Stomach (tissue), 19 donors: ENCODE results near the gene NEMF. TPM values are rescaled to one million over a fixed set of nuclear protein-coding genes. Genes with fewer than 3 reads are reported as not detected.

Experiments used
- DNase-seq, 2 donors: peaks; one replicate each; pipeline versions ENCODE4 v3.0.0 to v3.0.0-alpha.2; 2013 to 2019
- H3K27ac ChIP-seq, 5 donors: fragments of 200-600 bp in 4 of 5; sonication (generic) in 4 of 5; one replicate each; pipeline ENCODE4 v1.5.1; 2013 to 2019; ENCODE audit warnings: mild to moderate bottlenecking in 1 of 5, moderate library complexity in 1 of 5
- H3K27me3 ChIP-seq, 3 donors: fragments of 200-600 bp; sonication (generic); one replicate each; pipeline ENCODE4 v1.5.1; 2017 to 2019; ENCODE audit warnings: mixed run types in 1 of 3
- H3K36me3 ChIP-seq, 4 donors: fragments of 200-600 bp; sonication (generic); 1 replicate in 3 of 4; 2 replicates in 1 of 4; pipeline ENCODE4 v1.5.1; 2016 to 2019
- H3K4me1 ChIP-seq, 4 donors: fragments of 200-600 bp; sonication (generic); one replicate each; pipeline ENCODE4 v1.5.1; 2016 to 2019
- H3K4me3 ChIP-seq, 4 donors: fragments of 200-600 bp; sonication (generic) in 3 of 4; one replicate each; pipeline ENCODE4 v1.5.1; 2016 to 2019; ENCODE audit warnings: mild to moderate bottlenecking in 1 of 4
- H3K9me3 ChIP-seq, 4 donors: fragments of 200-600 bp; sonication (generic); one replicate each; pipeline ENCODE4 v1.5.1; 2016 to 2019
- EP300 ChIP-seq: sonication (generic); formaldehyde crosslinking; IDR thresholded peaks from one replicate; pipeline ENCODE4 v1.6.1; 2017; ENCODE audit warnings: antibody characterized with exemption
- POLR2A ChIP-seq, 4 donors: fragments of 450-650 bp; IDR thresholded peaks; one replicate each; pipeline ENCODE4 v1.6.1; 2016; ENCODE audit warnings: antibody characterized with exemption in 4 of 4, control low read depth in 2 of 4, mild to moderate bottlenecking in 1 of 4, moderate library complexity in 1 of 4
- POLR2AphosphoS5 ChIP-seq, 3 donors: sonication (generic); formaldehyde crosslinking; IDR thresholded peaks; one replicate each; pipeline ENCODE4 v1.6.1; 2016; ENCODE audit warnings: antibody characterized with exemption in 3 of 3
- WGBS, 5 donors: extraction: QIAGEN DNeasy Blood & Tissue Kit in 3 of 5; methylation state at CpG; one replicate each; pipeline versions ENCODE4 v1.1.5 to v1.1.7; 2013 to 2018; 5-methylcytosine and 5-hydroxymethylcytosine counted together
- intact Hi-C: fragments of 100-400 bp; cut with DNase I; formaldehyde crosslinking; loops from one replicate; pipeline ENCODE4 v1.15.1; 2023; ENCODE audit warnings: low total_unique reads
- long read RNA-seq, 10 donors: transcript quantifications; one replicate each; lab custom pipeline, GENCODE V29; 2026
- polyA plus RNA-seq, 3 donors: library from polyadenylated mRNA; stranded (reverse); fragments of 200-250 nt; gene quantifications; one replicate each; pipeline ENCODE4 v1.2.3, GENCODE V29; 2013
- total RNA-seq, 5 donors: library from RNA; depleted of rRNA; stranded (reverse); fragments of >200 nt; gene quantifications; one replicate each; pipeline versions ENCODE4 v1.1.0 to v1.2.3, GENCODE V29; 2014 to 2016
- TF ChIP-seq, protein P1 (sequence below), 7 experiments: fragments of 450-650 bp in 4 of 7; fragments of 200-600 bp in 3 of 7; sonication (generic) in 3 of 7; IDR thresholded peaks; one replicate each; pipeline ENCODE4 v1.5.1; 2016 to 2019; ENCODE audit warnings: antibody characterized with exemption in 7 of 7, control low read depth in 2 of 7, mild to moderate bottlenecking in 1 of 7
- donor health status: healthy with polysubstance abuse.
- donor health status: Bipolar disorder and iron deficiency.
- donor health status: healthy.

The NEMF gene
- total RNA-seq (100 to 1,000 TPM in 4 of 5 donors, 10 to 100 TPM in 1; 35.7 to 478 (median 107) TPM), polyA plus RNA-seq (10 to 100 TPM; 14.8 to 30.2 (median 22.9) TPM)
- long read RNA-seq, donor 1, partial matches to known transcripts, result 12 of 28 reads
- long read RNA-seq, donor 1, other reads (novel, unspliced or antisense), result 16 of 28 reads
- long read RNA-seq, donor 2, full-length matches to known transcripts, result 4 of 12 reads
- long read RNA-seq, donor 2, partial matches to known transcripts, result 8 of 12 reads
- long read RNA-seq, donor 2, other reads (novel, unspliced or antisense), result 0 of 12 reads
- long read RNA-seq, donor 3, partial matches to known transcripts, result 6 of 7 reads
- long read RNA-seq, donor 3, other reads (novel, unspliced or antisense), result 0 of 7 reads
- long read RNA-seq, donor 4, result 0 reads
- long read RNA-seq, donor 5, partial matches to known transcripts, result 38 of 75 reads
- long read RNA-seq, donor 5, other reads (novel, unspliced or antisense), result 34 of 75 reads
- long read RNA-seq, donor 6, full-length matches to known transcripts, result 13 of 268 reads
- long read RNA-seq, donor 6, partial matches to known transcripts, result 132 of 268 reads
- long read RNA-seq, donor 6, other reads (novel, unspliced or antisense), result 123 of 268 reads
- long read RNA-seq, donor 7, partial matches to known transcripts, result 70 of 109 reads
- long read RNA-seq, donor 7, other reads (novel, unspliced or antisense), result 36 of 109 reads
- long read RNA-seq, donor 8, full-length matches to known transcripts, result 2 of 92 reads
- long read RNA-seq, donor 8, partial matches to known transcripts, result 46 of 92 reads
- long read RNA-seq, donor 8, other reads (novel, unspliced or antisense), result 44 of 92 reads
- long read RNA-seq, donor 9, partial matches to known transcripts, result 15 of 15 reads
- long read RNA-seq, donor 9, other reads (novel, unspliced or antisense), result 0 of 15 reads
- long read RNA-seq, donor 10, result 0 reads

DNA sequence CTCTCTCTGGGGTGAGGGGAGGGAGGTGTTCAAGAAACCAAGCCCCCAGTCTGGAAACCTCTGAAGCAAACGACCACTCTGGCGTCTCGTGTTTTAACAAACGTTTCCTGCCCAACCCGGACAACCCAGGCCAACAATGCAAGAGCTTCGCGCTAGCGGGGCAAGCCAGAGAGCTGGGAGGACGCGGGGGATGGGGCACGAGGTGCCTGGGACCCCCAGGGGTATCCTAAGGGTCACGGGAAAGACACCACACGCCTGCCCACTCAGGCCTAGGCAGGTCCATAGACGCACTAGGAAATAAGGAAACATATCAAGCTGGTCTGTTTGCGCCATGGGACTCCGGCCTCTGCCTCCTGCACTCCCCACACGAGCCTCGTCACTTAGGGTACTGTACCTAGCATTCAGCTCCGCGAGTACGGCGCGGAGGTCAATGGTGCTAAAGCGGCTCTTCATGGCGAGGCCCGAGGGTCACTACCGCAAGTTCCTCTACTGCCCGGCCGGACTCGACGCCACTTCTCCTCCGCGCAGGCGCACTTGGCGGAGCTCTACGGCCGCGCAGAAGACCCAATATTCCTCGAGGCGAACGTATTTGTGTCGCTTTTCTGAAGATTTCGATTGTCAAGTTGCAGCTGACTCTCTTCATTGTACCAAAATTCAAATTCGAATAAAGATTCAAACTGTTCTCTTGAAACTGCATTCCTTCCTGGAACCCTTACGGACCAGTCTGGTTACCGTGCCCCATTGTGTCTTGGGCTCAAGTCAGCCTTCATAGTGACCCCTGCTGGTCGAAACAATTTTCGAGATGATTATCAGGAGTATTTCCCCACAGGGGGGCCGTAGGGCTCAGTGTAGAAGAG is at the start of gene NEMF:
TSS of gene NEMF (minus strand) at position 488 of the 857 bp plus-strand sequence. CDS start at position 453, 35 bp downstream.
- intact Hi-C loops, result loop anchor here (10.0 kb wide), 1 partner anchor 252 kb away; no protein-coding TSS in a partner anchor
- WGBS, 5 donors, result 0 to 1% (median 0%) methylated on average over 34 to 49 of the region's 49 CpGs
- no peak for TF ChIP-seq EP300
- TF ChIP-seq POLR2AphosphoS5 (IDR thresholded peaks at IDR 0.05), result peak; percentile 18 to 93 (median 92)
- peak in 2 of 4 donors; percentile 41 to 64 for TF ChIP-seq POLR2A (IDR thresholded peaks at IDR 0.05)
- TF ChIP-seq, protein P1, sequence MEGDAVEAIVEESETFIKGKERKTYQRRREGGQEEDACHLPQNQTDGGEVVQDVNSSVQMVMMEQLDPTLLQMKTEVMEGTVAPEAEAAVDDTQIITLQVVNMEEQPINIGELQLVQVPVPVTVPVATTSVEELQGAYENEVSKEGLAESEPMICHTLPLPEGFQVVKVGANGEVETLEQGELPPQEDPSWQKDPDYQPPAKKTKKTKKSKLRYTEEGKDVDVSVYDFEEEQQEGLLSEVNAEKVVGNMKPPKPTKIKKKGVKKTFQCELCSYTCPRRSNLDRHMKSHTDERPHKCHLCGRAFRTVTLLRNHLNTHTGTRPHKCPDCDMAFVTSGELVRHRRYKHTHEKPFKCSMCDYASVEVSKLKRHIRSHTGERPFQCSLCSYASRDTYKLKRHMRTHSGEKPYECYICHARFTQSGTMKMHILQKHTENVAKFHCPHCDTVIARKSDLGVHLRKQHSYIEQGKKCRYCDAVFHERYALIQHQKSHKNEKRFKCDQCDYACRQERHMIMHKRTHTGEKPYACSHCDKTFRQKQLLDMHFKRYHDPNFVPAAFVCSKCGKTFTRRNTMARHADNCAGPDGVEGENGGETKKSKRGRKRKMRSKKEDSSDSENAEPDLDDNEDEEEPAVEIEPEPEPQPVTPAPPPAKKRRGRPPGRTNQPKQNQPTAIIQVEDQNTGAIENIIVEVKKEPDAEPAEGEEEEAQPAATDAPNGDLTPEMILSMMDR (IDR thresholded peaks at IDR 0.05), result peak in 5 of 7 experiments; percentile 28 to 85 (median 72)

DNA sequence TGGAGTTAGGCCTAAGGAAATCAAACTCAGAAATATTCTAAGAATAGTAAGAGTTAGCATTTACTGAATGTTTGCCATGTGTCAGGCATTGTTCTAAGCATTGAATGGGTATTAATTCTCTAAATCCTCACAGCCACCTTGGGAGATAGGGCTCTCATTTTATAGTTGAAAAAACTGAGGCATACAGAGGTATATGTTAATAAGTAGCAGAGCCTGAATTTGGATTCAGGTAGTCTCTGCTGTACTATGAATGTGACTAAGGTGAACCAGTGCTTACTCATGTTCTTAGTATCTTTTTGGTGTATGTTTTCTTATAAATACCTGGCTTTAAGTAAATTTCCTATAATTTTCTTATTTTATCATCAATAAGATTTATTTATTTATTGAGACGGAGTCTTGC is 48.4 kb upstream of the NEMF start:
- no peak for DNase-seq
- H3K9me3 ChIP-seq, result no peaks in the 10 kb centered on the region
- no peaks in the 10 kb centered on the region for H3K27me3 ChIP-seq
- 81 to 100% (median 90%) methylated on average over 1 of the region's 1 CpG for whole genome bisulfite sequencing, 5 donors
- H3K4me3 ChIP-seq, result no peak overlapping the region
- TF ChIP-seq EP300, result no peak
- TF ChIP-seq POLR2AphosphoS5 (IDR thresholded peaks at IDR 0.05), result no peak
- TF ChIP-seq, protein P1 (IDR thresholded peaks at IDR 0.05), result no peak
- TF ChIP-seq POLR2A (IDR thresholded peaks at IDR 0.05), result no peak
- peaks cover 19 to 36% (median 26%) of the 10 kb centered on the region in 4 donors for H3K4me1 ChIP-seq
- no peak overlapping the region for H3K27ac ChIP-seq
- intact Hi-C loops, result no loop called here
- no peaks in the 10 kb centered on the region for H3K36me3 ChIP-seq

More for the DNA sequence above, at the start of gene NEMF:
- Histone ChIP-seq H3K4me1 (peaks cover 11 to 45% (median 35%) of the 10 kb centered on the region in 4 donors), H3K4me3 (peak within 1 kb of the TSS; percentile 58 to 83 (median 70)), H3K27ac (peak within 1 kb of the TSS; percentile 90 to 93 (median 91)), H3K27me3 (no peaks in the 10 kb centered on the region), H3K36me3 (peaks cover 0 to 34% (median 27%) of the 10 kb centered on the region in 4 donors), H3K9me3 (no peaks in the 10 kb centered on the region)
- DNase-seq, result peak; percentile 89 to 96

GRCh38 chr14:49898485-49898884 is 45.9 kb upstream of the NEMF start:
- 49 to 85% (median 69%) methylated on average over 2 of the region's 2 CpGs for WGBS, 5 donors
- Histone ChIP-seq H3K4me1 (peaks cover 25 to 57% (median 36%) of the 10 kb centered on the region in 4 donors), H3K27me3 (no peaks in the 10 kb centered on the region), H3K9me3 (no peaks in the 10 kb centered on the region), H3K36me3 (peaks cover 0 to 5% (median 2%) of the 10 kb centered on the region in 4 donors), H3K4me3 (peak overlapping the region in 2 of 4 donors; percentile 6 to 92), H3K27ac (peak overlapping the region in 4 of 5 donors; percentile 38 to 100 (median 70))
- TF ChIP-seq POLR2AphosphoS5 (IDR thresholded peaks at IDR 0.05) (no peak), POLR2A (IDR thresholded peaks at IDR 0.05) (no peak), EP300 (no peak)
- TF ChIP-seq, protein P1 (IDR thresholded peaks at IDR 0.05), result no peak
- DNase-seq, result no peak
- intact Hi-C loops, result no loop called here
